HT1080 (cell line): ENCODE data around the gene MYO1B. TPM values are rescaled to one million over a fixed set of nuclear protein-coding genes. Genes with fewer than 3 reads are reported as not detected.

Experiments used
- DNase-seq: peaks from one replicate; pipeline ENCODE4 v3.0.0-alpha.2; 2015; ENCODE audit warnings: low read depth
- total RNA-seq: library from RNA; depleted of rRNA; stranded (reverse); fragments of >200 nt; shearing (Covaris generic); gene quantifications from 2 replicates; pipeline ENCODE4 v1.2.3, GENCODE V29; 2014

Gene MYO1B
- total RNA-seq, 1 experiment from 2014 or later, result 93.6 TPM

GRCh38 chr2:191257934-191258333 is 12.7 kb downstream of the MYO1B start:
- DNase-seq, result no peak

GRCh38 chr2:191258996-191259395 is 13.8 kb downstream of the MYO1B start:
- no peak for DNase-seq

GRCh38 chr2:191262436-191262835 is 17.2 kb downstream of the MYO1B start:
- peak; percentile 70 for DNase-seq

DNA sequence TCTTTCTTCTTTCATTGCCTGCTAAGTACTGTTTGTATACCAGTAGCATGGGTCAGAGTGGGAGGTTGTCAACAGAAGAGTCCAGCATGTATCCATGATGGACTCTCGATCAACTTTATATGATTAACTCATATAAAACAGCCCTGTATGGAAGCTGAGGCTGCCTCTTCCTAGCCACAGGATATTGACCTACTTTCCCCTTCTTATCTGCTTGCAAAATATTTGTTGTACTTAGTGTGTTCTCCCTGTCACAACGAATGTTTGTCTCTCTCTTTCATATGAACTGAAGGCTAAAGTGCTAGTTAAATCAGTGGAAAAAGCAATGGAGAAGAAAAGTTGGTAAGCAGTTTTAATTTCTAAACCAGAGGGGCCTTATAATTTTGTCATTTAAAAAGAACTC is 17.8 kb downstream of the MYO1B start:
- no peak for DNase-seq

GRCh38 chr2:191264647-191265081 is 19.5 kb downstream of the MYO1B start:
- DNase-seq, result peak; percentile 86

DNA sequence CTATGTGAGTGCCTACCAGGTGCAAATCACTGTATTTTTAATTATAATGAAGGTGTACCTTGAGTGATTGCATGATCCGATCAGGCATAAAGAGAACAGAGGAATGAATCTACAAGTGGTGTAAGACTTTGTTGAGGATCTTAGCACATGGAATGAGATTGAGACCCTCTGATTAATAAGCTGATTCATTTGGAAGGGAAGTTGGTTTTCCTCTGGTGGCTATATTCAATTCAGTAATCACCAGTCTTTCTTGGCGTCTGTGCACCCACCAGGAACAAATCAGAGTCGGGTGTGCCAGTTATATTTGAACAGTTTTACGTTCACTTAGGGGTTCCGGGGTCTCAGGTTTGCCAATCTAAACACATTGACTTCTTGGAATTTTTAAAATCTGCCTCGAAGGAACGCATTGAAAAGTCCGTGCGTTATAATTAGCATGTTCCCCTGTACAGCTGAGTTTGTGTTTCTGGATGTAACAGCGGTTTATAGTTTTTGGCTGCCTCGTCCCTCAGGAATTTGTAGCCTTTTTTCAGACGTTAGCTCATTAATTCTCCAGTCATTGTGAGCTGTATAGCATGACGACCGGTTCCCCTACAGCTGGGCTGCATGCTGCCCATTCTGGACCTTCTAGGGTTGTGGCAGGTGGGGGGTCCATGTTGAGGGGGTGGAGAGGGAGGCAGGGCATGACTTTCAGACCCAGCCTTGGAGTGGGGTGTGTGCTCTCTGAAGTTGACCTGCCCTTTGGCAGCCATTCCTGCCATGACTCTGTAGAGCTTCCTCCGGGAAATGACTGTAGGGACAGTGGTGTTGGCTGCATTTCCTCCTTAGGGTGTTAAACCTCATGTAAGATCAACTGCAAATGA is 20.3 kb downstream of the MYO1B start:
- DNase-seq, result peak; percentile 50

DNA sequence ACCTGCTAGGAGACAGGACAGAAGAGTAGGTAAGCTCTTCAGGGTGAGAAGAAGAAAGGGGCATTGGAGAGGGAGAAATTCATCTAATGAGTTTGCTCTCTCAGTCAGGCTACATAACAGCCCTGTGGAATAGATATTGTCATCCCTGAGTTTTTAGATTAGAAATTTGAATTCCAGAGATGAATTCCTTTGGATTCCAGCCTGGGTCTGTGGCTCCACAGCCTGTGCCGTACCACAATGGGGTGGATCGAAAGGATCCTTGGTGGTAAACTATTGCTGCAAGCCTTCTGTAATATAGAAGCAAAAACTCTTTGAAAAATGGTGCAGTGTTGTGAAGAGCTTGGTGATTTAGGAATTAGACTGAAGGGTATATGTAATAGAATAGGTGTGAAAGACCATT is 21.0 kb downstream of the MYO1B start:
- DNase-seq, result no peak

GRCh38 chr2:191268596-191268995 is 23.4 kb downstream of the MYO1B start:
- no peak for DNase-seq

- no peak for DNase-seq
Observed at GRCh38 chr2:191270306-191271161, 25.3 kb downstream of the MYO1B start.

- no peak for DNase-seq
Observed at GRCh38 chr2:191272064-191272463, 26.9 kb downstream of the MYO1B start.

- DNase-seq, result no peak
Observed at GRCh38 chr2:191274413-191274815, 29.2 kb downstream of the MYO1B start.

GRCh38 chr2:191276792-191277465 is 31.7 kb downstream of the MYO1B start:
- DNase-seq, result no peak

- DNase-seq, result no peak
Observed at GRCh38 chr2:191280290-191280689, 35.1 kb downstream of the MYO1B start.

DNA sequence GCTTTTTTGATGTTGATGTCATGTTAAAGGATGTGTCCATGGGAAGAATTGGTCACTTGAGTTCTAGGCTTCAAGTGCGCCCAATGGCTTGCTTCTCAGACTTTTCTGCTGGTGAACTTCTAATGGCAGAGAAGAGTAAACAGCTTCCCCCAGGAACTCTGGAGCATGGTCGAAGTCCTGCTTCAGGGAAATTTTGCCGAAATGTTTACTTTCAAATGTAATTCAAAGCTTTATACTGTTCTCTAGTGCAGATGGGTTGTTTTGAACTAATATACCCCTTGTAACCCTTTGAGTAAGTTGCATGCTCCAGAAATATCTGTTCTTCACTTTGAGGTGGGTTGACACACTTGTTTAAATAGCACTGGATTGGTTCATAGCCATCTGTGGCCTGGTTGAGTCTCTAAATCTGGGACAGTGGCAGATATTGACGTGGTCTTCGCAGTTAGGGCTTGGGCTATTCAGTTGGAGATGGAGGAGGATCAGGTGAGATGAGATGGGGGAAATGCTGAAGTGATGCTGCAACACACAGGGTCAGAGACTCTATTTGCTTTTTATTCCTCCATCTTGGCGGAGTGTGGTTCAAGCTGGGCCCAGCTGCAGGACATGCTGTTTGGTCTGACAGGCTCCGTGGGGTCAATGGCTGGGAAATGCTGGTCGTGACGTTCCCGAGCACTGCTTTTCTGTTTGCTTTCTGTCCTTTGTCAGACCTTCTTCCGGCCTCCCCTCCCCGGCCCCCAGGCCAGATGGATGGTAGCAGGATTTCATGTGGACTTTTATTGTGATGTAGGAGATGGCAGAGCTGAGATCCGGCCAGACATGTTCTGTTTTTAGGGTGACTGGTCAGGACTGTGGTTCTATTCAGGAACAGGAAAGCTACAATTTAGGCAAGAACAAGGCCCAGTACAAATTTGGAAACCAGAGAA is 35.9 kb downstream of the MYO1B start:
- no peak for DNase-seq

DNA sequence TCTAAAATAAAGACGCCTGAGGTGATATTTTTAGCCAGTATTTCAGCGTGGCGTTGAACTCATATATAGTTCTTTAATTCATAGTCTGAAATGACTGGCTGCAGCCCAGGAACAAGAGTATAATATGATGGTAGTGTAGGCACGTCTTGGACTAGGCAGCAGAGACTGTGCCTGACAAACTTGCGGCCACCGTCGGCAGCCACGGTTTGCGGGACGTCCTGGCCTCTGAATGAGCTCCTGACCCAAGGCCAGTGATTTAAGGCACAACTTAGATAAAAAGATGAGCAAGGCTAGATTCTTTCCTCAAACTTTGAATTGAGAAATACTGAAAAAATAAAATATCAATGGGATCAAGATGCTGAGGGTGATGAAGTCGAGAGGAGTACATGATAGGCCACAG is 40.0 kb downstream of the MYO1B start:
- no peak for DNase-seq

GRCh38 chr2:191287820-191288219 is 42.6 kb downstream of the MYO1B start:
- DNase-seq, result no peak

DNA sequence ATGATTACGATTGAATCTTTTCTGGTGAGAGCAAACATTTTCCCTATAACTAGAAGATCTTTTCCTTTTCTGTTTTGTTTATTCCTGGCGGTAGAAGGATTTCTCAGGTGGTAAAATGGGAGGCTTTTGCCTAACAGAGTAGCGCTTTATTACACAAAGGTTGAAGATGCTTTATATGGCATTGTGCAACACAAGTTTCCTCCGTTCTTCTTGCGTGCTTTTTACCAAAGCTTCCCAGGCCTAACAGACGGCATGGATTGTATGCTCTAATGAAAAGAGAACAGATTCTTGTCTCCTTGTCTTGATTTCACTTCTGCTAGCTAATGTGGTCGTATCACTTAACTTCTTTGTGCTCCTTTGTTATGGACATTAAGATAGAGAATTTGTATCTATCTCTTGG is 43.8 kb downstream of the MYO1B start:
- no peak for DNase-seq

- DNase-seq, result no peak
Observed at GRCh38 chr2:191291471-191291870, 46.3 kb downstream of the MYO1B start.

- no peak for DNase-seq
Observed at GRCh38 chr2:191292869-191293268, 47.7 kb downstream of the MYO1B start.

DNA sequence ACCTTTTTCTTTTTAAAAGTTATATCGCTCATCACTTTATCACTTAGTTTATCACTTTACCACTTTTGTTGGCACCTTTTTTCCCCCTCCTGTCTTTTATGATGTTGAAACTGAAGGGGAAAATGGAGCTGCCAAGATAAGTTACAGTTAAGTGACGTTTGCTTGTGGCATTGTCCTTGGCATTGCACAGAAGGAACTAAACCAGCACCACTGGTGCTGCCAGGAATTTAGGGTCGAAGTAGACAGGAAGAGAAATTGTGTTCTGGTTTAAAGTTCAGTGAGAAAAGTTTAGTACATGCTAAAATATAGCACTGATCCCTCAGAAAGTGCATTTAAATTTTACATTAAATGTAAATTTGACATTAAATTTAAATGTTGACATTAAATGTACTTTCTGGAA is 49.9 kb downstream of the MYO1B start:
- no peak for DNase-seq
